Spinal cord (tissue), 10 donors: ENCODE data around the gene KIF15. TPM values are rescaled to one million over a fixed set of nuclear protein-coding genes. Genes with fewer than 3 reads are reported as not detected.
"Not testable (repeated sequence)": the region's sequence is repeated elsewhere in the genome, so short reads cannot be mapped to it uniquely, and the experiment has no call there.

Source experiments
- DNase-seq, 6 donors: peaks; one replicate each; pipeline versions ENCODE4 v3.0.0 to v3.0.0-alpha.2; 2013 to 2015; ENCODE audit warnings: low spot score in 6 of 6, low read depth in 4 of 6
- H3K27ac ChIP-seq: one replicate; pipeline ENCODE4 v1.5.1; 2013; ENCODE audit warnings: low read depth, low read length, control low read depth
- H3K27me3 ChIP-seq: one replicate; pipeline ENCODE4 v1.6.1; 2013; ENCODE audit warnings: low read length; ENCODE audit not compliant: control insufficient read depth, insufficient read depth
- H3K36me3 ChIP-seq: one replicate; pipeline ENCODE4 v1.6.1; 2013; ENCODE audit warnings: low read length; ENCODE audit not compliant: control insufficient read depth, insufficient read depth
- H3K4me1 ChIP-seq: one replicate; pipeline ENCODE4 v1.6.1; 2013; ENCODE audit warnings: low read length; ENCODE audit not compliant: control insufficient read depth, insufficient read depth
- H3K4me3 ChIP-seq: one replicate; pipeline ENCODE4 v1.5.1; 2013; ENCODE audit warnings: low read depth, low read length, control low read depth
- H3K9me3 ChIP-seq: one replicate; pipeline ENCODE4 v1.6.1; 2013; ENCODE audit warnings: low read length; ENCODE audit not compliant: control insufficient read depth, insufficient read depth
- WGBS: methylation state at CpG from one replicate; pipeline ENCODE4 v1.1.5; 2013; ENCODE audit warnings: missing lambda C conversion rate; ENCODE audit not compliant: insufficient coverage; 5-methylcytosine and 5-hydroxymethylcytosine counted together
- polyA plus RNA-seq, 2 donors: library from polyadenylated mRNA; unstranded; fragments of 120-200 nt; gene quantifications; one replicate each; pipeline ENCODE4 v1.2.1, GENCODE V29; 2013; ENCODE audit not compliant: insufficient read length in 2 of 2
- total RNA-seq, 2 donors: library from RNA; depleted of rRNA in 1 of 2; stranded (reverse); fragments of 120-200 nt in 1 of 2; fragments of >200 nt in 1 of 2; gene quantifications; one replicate each; pipeline versions ENCODE4 v1.2.3 to v1.2.4, GENCODE V29; 2013 to 2014
- donor health status: healthy.

The KIF15 gene
- total and polyA plus RNA-seq, 4 donors, result 10.4 to 14.0 (median 13.0) TPM

DNA sequence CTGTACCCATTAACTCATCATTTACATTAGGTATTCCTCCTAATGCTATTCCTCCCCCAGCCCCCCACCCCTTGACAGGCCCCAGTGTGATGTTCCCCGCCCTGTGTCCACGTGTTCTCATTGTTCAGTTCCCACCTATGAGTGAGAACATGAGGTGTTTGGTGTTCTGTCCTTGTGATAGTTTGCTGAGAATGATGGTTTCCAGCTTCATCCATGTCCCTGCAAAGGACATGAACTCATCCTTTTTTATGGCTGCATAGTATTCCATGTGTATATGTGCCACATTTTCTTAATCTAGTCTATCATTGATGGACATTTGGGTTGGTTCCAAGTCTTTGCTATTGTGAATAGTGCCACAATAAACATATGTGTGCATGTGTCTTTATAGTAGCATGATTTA, 54.7 kb downstream of the KIF15 start:
- H3K4me1 ChIP-seq, H3K27ac ChIP-seq, H3K9me3 ChIP-seq, H3K27me3 ChIP-seq, H3K36me3 ChIP-seq, DNase-seq, H3K4me3 ChIP-seq: not testable (repeated sequence)
- WGBS, result no CpG with 5 or more reads among the region's 2 CpGs

- WGBS, result 98% methylated on average over 9 of the region's 34 CpGs
- not testable (repeated sequence) for H3K4me3 ChIP-seq, H3K36me3 ChIP-seq, H3K9me3 ChIP-seq, H3K27ac ChIP-seq, H3K4me1 ChIP-seq, DNase-seq, H3K27me3 ChIP-seq
These were observed 59.6 kb downstream of the KIF15 start for GRCh38 chr3:44821206-44821605.

GRCh38 chr3:44825264-44825925, 63.8 kb downstream of the KIF15 start:
- Histone ChIP-seq H3K36me3 (peaks cover 5% of the 10 kb centered on the region), H3K9me3 (no peaks in the 10 kb centered on the region), H3K27ac (no peak overlapping the region), H3K4me3 (no peak overlapping the region), H3K4me1 (no peaks in the 10 kb centered on the region), H3K27me3 (no peaks in the 10 kb centered on the region)
- WGBS, result no CpG with 5 or more reads among the region's 2 CpGs
- peak in 1 of 6 donors; percentile 1 for DNase-seq

DNA sequence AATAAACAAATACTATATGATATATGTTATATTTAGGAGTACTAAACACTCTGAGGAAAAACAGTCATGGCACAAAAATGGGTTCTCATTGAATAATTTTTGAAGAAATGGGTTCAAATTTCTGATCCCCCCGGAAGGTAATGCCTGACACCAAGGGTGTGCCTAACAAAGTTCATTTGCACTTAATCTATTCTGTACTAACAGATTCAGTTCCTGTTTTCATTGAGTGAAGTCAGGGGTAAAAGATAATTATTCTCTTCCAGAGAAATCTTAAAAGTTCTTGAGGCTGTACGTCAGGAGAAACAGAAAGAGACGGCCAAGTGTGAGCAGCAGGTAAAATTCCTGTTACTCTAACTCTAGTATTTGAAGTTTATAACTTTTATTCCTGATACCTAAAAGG, 65.6 kb downstream of the KIF15 start:
- H3K9me3 ChIP-seq, result no peaks in the 10 kb centered on the region
- no CpG with 5 or more reads among the region's 3 CpGs for WGBS
- no peaks in the 10 kb centered on the region for H3K4me1 ChIP-seq
- H3K27me3 ChIP-seq, result no peaks in the 10 kb centered on the region
- H3K36me3 ChIP-seq, result peaks cover 5% of the 10 kb centered on the region
- no peak overlapping the region for H3K4me3 ChIP-seq
- no peak for DNase-seq
- no peak overlapping the region for H3K27ac ChIP-seq

DNA sequence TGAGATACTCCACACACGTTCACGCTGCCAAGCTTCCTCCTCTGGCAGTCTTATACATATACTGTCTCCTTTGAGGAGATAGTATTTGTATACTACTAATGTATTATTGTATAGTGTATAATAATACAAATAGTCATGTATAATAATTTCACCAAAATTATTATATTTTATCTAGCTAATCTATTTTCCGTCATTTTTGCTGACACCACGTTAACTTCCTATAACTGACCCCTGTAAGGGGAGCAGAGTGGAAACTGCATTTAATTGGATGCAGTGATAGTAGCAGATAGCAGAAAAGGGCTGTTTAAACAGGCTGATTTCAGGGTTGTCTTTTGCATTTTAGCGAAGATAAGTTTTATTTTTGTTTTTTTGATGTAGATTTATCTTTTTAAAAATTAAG, 69.6 kb downstream of the KIF15 start:
- Histone ChIP-seq H3K27ac (no peak overlapping the region), H3K27me3 (no peaks in the 10 kb centered on the region), H3K4me3 (no peak overlapping the region), H3K4me1 (no peaks in the 10 kb centered on the region), H3K36me3 (no peaks in the 10 kb centered on the region), H3K9me3 (no peaks in the 10 kb centered on the region)
- 100% methylated on average over 1 of the region's 5 CpGs for WGBS
- DNase-seq, result no peak

- Histone ChIP-seq H3K9me3 (no peaks in the 10 kb centered on the region), H3K27ac (no peak overlapping the region)
- WGBS, result 90% methylated on average over 1 of the region's 1 CpG
These were observed 70.4 kb downstream of the KIF15 start for GRCh38 chr3:44832032-44832431.

DNA sequence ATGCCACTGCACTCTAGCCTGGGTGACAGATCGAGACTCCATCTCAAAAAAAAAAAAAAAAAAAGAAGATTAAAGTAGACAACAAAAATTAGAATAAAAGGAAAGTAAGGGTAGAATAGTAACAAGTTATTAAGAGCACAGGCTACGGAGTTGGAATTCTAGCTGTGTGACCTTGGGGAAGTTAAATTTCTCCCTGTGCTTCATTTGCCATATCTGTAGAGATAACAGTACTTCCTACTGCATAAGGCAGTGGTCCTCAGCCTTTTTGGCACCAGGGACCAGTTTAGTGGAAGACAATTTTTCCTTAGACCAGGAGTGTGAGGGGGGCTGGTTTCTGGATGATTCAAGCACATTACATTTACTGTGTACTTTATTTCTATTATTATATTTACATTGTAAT, 71.4 kb downstream of the KIF15 start:
- DNase-seq, result no peak
- Histone ChIP-seq H3K4me3 (no peak overlapping the region), H3K4me1 (no peaks in the 10 kb centered on the region), H3K27me3 (no peaks in the 10 kb centered on the region), H3K36me3 (no peaks in the 10 kb centered on the region), H3K9me3 (no peaks in the 10 kb centered on the region), H3K27ac (no peak overlapping the region)
- WGBS, result no CpG with 5 or more reads among the region's 2 CpGs

More at GRCh38 chr3:44832032-44832431, 70.4 kb downstream of the KIF15 start:
- Histone ChIP-seq H3K27me3 (no peaks in the 10 kb centered on the region), H3K4me1 (no peaks in the 10 kb centered on the region), H3K36me3 (no peaks in the 10 kb centered on the region), H3K4me3 (no peak overlapping the region)
- DNase-seq, result no peak

- no peaks in the 10 kb centered on the region for H3K9me3 ChIP-seq
- no peaks in the 10 kb centered on the region for H3K27me3 ChIP-seq
- WGBS, result 70% methylated on average over 7 of the region's 7 CpGs
- DNase-seq, result peak in 2 of 6 donors; percentile 4 to 68
- no peaks in the 10 kb centered on the region for H3K4me1 ChIP-seq
- H3K27ac ChIP-seq, result no peak overlapping the region
- H3K4me3 ChIP-seq, result no peak overlapping the region
- peaks cover 2% of the 10 kb centered on the region for H3K36me3 ChIP-seq
These were observed 71.8 kb downstream of the KIF15 start for GRCh38 chr3:44833394-44833793.

- H3K4me1 ChIP-seq, result no peaks in the 10 kb centered on the region
- H3K36me3 ChIP-seq, result peaks cover 7% of the 10 kb centered on the region
- no peaks in the 10 kb centered on the region for H3K9me3 ChIP-seq
- DNase-seq, result no peak
- no peak overlapping the region for H3K4me3 ChIP-seq
- H3K27me3 ChIP-seq, result no peaks in the 10 kb centered on the region
- H3K27ac ChIP-seq, result no peak overlapping the region
- 100% methylated on average over 1 of the region's 3 CpGs for WGBS
These were observed 74.1 kb downstream of the KIF15 start for GRCh38 chr3:44835684-44836083.

- Histone ChIP-seq H3K4me3 (no peak overlapping the region), H3K27me3 (no peaks in the 10 kb centered on the region), H3K9me3 (no peaks in the 10 kb centered on the region), H3K27ac (no peak overlapping the region), H3K4me1 (no peaks in the 10 kb centered on the region), H3K36me3 (peaks cover 14% of the 10 kb centered on the region)
- WGBS, result no CpG with 5 or more reads among the region's 2 CpGs
- no peak for DNase-seq
These were observed 80.8 kb downstream of the KIF15 start for GRCh38 chr3:44842376-44842775.
